ENCODE measurements around the gene C6orf136. TPM values are rescaled to one million over a fixed set of nuclear protein-coding genes. Genes with fewer than 3 reads are reported as not detected.

C6orf136 gene
- total and polyA plus RNA-seq, 4 donors, result 2.0 to 12.0 (median 9.8) TPM

GRCh38 chr6:30601436-30601814, 45.5 kb upstream of the C6orf136 start:
- 79% methylated on average over 6 of the region's 6 CpGs for WGBS
- Histone ChIP-seq H3K4me3 (ENCODE audit: low read depth in 1 of 3, low read length in 3 of 3) (no peak overlapping the region), H3K27ac (ENCODE audit: low read depth in 1 of 2, low read length in 2 of 2) (no peak overlapping the region), H3K9me3 (ENCODE audit: control insufficient read depth in 4 of 4, low read length in 3 of 4) (no peaks in the 10 kb centered on the region), H3K36me3 (ENCODE audit: control insufficient read depth in 4 of 4, insufficient read depth in 3 of 4, low read depth in 1 of 4, low read length in 3 of 4) (peaks cover 29 to 55% (median 51%) of the 10 kb centered on the region in 4 donors), H3K9ac (ENCODE audit: low read depth in 1 of 2, low read length in 2 of 2) (no peak overlapping the region), H3K4me1 (ENCODE audit: control insufficient read depth in 4 of 4, insufficient read depth in 4 of 4, low read length in 3 of 4) (peaks cover 0 to 4% (median 0%) of the 10 kb centered on the region in 4 donors), H3K27me3 (ENCODE audit: control insufficient read depth in 4 of 4, insufficient read depth in 4 of 4, low read length in 3 of 4) (no peaks in the 10 kb centered on the region)
- TF ChIP-seq RXRA (IDR thresholded peaks at IDR 0.05) (no peak), HNF4A (conservative IDR thresholded peaks at IDR 0.05) (no peak), REST (IDR thresholded peaks at IDR 0.05) (no peak), GABPA (IDR thresholded peaks at IDR 0.05 in 1 of 2, conservative IDR thresholded peaks at IDR 0.05 in 1 of 2) (no peak), MAX (IDR thresholded peaks at IDR 0.05) (no peak), TAF1 (conservative IDR thresholded peaks at IDR 0.05) (no peak), YY1 (IDR thresholded peaks at IDR 0.05) (no peak)
- no peak for DNase-seq (ENCODE audit: low spot score)

GRCh38 chr6:30601815-30602641, 44.9 kb upstream of the C6orf136 start:
- peaks cover 29 to 62% (median 57%) of the 10 kb centered on the region in 4 donors for H3K36me3 ChIP-seq (ENCODE audit: control insufficient read depth in 4 of 4, insufficient read depth in 3 of 4, low read depth in 1 of 4, low read length in 3 of 4)
- H3K27ac ChIP-seq (ENCODE audit: low read depth in 1 of 2, low read length in 2 of 2), result no peak overlapping the region
- TF ChIP-seq HNF4G (IDR thresholded peaks at IDR 0.05), result no peak
- TF ChIP-seq MAX (IDR thresholded peaks at IDR 0.05), result no peak
- no peak for TF ChIP-seq NR2F2 (IDR thresholded peaks at IDR 0.05)
- no peak for TF ChIP-seq REST (IDR thresholded peaks at IDR 0.05)
- TF ChIP-seq YY1 (IDR thresholded peaks at IDR 0.05), result no peak
- TF ChIP-seq ATF3 (IDR thresholded peaks at IDR 0.05), result no peak
- no peak for TF ChIP-seq RAD21 (IDR thresholded peaks at IDR 0.05)
- TF ChIP-seq FOXA2 (IDR thresholded peaks at IDR 0.05), result no peak
- TF ChIP-seq CTCF (IDR thresholded peaks at IDR 0.05; ENCODE audit: low read depth, low read length, missing input control), result no peak
- no peak for TF ChIP-seq HNF4A (conservative IDR thresholded peaks at IDR 0.05)
- no peak for TF ChIP-seq JUND (IDR thresholded peaks at IDR 0.05)
- no peak overlapping the region for H3K4me3 ChIP-seq (ENCODE audit: low read depth in 1 of 3, low read length in 3 of 3)
- peaks cover 0 to 4% (median 0%) of the 10 kb centered on the region in 4 donors for H3K4me1 ChIP-seq (ENCODE audit: control insufficient read depth in 4 of 4, insufficient read depth in 4 of 4, low read length in 3 of 4)
- no peaks in the 10 kb centered on the region for H3K27me3 ChIP-seq (ENCODE audit: control insufficient read depth in 4 of 4, insufficient read depth in 4 of 4, low read length in 3 of 4)
- no peaks in the 10 kb centered on the region for H3K9me3 ChIP-seq (ENCODE audit: control insufficient read depth in 4 of 4, low read length in 3 of 4)
- DNase-seq (ENCODE audit: low spot score), result no peak
- WGBS, result 93% methylated on average over 39 of the region's 39 CpGs
- H3K9ac ChIP-seq (ENCODE audit: low read depth in 1 of 2, low read length in 2 of 2), result no peak overlapping the region
